ENCODE results near the gene PSD.
A peak's percentile ranks its signal among the peaks of the same experiment; 100 is the strongest.

Gene PSD

DNA sequence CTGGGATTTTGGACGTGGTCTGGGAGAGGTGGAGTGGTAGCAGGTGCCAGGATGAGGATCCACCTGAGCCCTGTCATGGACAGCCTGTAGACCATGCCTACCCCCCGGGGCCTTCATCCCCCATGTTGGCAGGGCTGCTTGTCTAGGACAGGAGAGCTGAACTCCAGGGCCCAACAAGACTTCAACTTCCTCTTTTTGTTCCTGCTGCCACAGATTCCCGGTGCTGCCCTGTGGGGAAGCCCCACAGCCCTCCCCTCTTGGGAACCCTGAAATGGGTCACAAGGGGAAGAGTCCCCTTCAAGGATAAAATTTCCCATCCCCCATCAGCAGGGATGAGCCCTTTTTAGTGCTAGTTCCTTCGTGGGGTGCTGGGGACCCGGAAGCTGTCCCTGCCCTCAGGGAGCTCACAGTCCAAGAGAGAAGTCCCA is 15.0 kb upstream of the PSD start:
- TF ChIP-seq, protein P1, sequence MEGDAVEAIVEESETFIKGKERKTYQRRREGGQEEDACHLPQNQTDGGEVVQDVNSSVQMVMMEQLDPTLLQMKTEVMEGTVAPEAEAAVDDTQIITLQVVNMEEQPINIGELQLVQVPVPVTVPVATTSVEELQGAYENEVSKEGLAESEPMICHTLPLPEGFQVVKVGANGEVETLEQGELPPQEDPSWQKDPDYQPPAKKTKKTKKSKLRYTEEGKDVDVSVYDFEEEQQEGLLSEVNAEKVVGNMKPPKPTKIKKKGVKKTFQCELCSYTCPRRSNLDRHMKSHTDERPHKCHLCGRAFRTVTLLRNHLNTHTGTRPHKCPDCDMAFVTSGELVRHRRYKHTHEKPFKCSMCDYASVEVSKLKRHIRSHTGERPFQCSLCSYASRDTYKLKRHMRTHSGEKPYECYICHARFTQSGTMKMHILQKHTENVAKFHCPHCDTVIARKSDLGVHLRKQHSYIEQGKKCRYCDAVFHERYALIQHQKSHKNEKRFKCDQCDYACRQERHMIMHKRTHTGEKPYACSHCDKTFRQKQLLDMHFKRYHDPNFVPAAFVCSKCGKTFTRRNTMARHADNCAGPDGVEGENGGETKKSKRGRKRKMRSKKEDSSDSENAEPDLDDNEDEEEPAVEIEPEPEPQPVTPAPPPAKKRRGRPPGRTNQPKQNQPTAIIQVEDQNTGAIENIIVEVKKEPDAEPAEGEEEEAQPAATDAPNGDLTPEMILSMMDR (conservative IDR thresholded peaks at IDR 0.05; ENCODE audit: low read depth, low read length): no peak

GRCh38 chr10:102432162-102432950 is 13.8 kb upstream of the PSD start, which contains the start of gene CUEDC2:
Gene CUEDC2, minus strand, starts transcription at chr10:102432574. Its CDS starts 7,386 bp downstream, at chr10:102425188.
- peak within 1 kb of the TSS; percentile 94 for H3K4me3 ChIP-seq (ENCODE audit: low read depth, low read length)
- TF ChIP-seq, protein P1 (conservative IDR thresholded peaks at IDR 0.05; ENCODE audit: low read depth, low read length): no peak
- DNase-seq (ENCODE audit: low read depth): peak; percentile 98

More for the DNA sequence above, 15.0 kb upstream of the PSD start:
- DNase-seq (ENCODE audit: low read depth): no peak
- H3K4me3 ChIP-seq (ENCODE audit: low read depth, low read length): no peak overlapping the region

DNA sequence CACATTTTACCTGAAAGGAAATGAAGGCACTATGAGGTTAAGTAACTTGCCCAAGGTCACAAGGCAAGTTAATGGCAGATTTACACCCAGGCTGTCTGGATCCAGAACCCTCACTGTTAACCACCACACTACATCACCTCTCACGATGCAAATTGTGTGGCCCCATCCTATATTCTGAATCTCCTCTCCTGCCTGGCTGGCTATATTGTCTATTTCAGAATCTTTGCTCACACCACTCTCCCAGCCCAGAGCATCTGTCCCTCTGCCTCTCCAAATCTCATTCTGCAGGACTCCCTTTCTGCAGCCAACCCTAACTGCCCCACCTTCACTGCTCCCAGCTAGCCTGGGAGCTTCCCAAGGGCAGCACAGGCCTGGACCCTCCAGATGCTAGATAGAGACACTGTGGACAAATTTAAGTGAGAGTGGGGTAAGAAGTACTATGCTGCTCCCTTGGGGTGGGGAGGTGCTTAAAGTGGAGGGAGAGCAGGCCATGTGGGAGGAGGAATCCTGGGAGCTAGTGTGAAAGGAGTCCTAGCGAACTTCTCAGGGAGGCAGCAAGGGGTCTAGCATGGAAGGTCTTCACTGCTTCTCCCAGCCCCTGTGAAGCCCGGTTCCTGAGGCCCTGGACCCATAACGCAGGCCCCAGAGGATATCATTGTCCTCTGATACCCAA is 13.0 kb upstream of the PSD start:
- TF ChIP-seq, protein P1 (conservative IDR thresholded peaks at IDR 0.05; ENCODE audit: low read depth, low read length): peak; percentile 9
- DNase-seq (ENCODE audit: low read depth): peak; percentile 57

DNA sequence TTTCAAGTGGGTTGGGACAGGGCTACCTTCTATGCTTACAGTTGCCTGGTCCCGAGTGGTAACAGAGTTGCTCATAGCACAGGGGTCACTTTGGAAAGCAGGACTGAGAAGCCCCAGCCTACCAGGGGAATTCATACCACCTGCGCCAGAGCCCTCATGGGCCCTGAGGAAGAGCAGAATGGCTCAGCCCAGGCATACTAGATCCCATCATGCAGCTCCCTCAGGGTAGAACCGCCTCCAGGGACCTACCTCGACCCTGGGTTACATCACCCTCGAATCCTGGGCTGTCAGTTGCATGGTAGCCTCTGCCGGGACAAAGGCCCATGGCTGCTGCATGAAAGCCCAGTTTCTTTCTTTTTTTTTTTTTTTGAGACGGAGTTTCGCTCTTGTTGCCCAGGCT is 10.9 kb upstream of the PSD start:
- H3K4me3 ChIP-seq (ENCODE audit: low read depth, low read length): no peak overlapping the region
- no peak for DNase-seq (ENCODE audit: low read depth)
- TF ChIP-seq, protein P1 (conservative IDR thresholded peaks at IDR 0.05; ENCODE audit: low read depth, low read length): no peak

More for the DNA sequence above, 13.0 kb upstream of the PSD start:
- peak overlapping the region; percentile 94 for H3K4me3 ChIP-seq (ENCODE audit: low read depth, low read length)

- TF ChIP-seq, protein P1 (conservative IDR thresholded peaks at IDR 0.05; ENCODE audit: low read depth, low read length): no peak
- no peak for DNase-seq (ENCODE audit: low read depth)
- no peak overlapping the region for H3K4me3 ChIP-seq (ENCODE audit: low read depth, low read length)
These were observed 8.3 kb upstream of the PSD start for GRCh38 chr10:102426803-102427287.

GRCh38 chr10:102425444-102425843 is 6.9 kb upstream of the PSD start:
- TF ChIP-seq, protein P1 (conservative IDR thresholded peaks at IDR 0.05; ENCODE audit: low read depth, low read length): no peak
- no peak for DNase-seq (ENCODE audit: low read depth)
- H3K4me3 ChIP-seq (ENCODE audit: low read depth, low read length): no peak overlapping the region
